Parathyroid adenoma (tissue), 2 donors: Measurements from ENCODE around the gene ARFRP1.

Source experiments
- H2AFZ ChIP-seq: fragments of 300-600 bp; sonication (generic); one replicate; pipeline ENCODE4 v1.7.0; 2017; ENCODE audit warnings: antibody characterized with exemption, mild to moderate bottlenecking
- H3K27ac ChIP-seq: fragments of 300-600 bp; sonication (generic); one replicate; pipeline ENCODE4 v1.7.0; 2017
- H3K27me3 ChIP-seq: fragments of 300-600 bp; sonication (generic); one replicate; pipeline ENCODE4 v1.7.0; 2017; ENCODE audit warnings: low read length; ENCODE audit not compliant: control insufficient read depth, insufficient read depth
- H3K36me3 ChIP-seq: fragments of 300-600 bp; sonication (generic); one replicate; pipeline ENCODE4 v1.7.0; 2017; ENCODE audit warnings: low read length; ENCODE audit not compliant: control insufficient read depth, insufficient read depth
- H3K4me1 ChIP-seq: fragments of 300-600 bp; sonication (generic); one replicate; pipeline ENCODE4 v1.7.0; 2017; ENCODE audit warnings: control low read depth
- H3K4me2 ChIP-seq: fragments of 300-600 bp; sonication (generic); one replicate; pipeline ENCODE4 v1.7.0; 2017; ENCODE audit warnings: low read length
- H3K4me3 ChIP-seq: fragments of 300-600 bp; sonication (generic); one replicate; pipeline ENCODE4 v1.7.0; 2017; ENCODE audit warnings: low read depth, low read length
- H3K79me2 ChIP-seq: fragments of 300-600 bp; sonication (generic); one replicate; pipeline ENCODE4 v1.7.0; 2017; ENCODE audit warnings: control low read depth
- H3K9ac ChIP-seq: fragments of 300-600 bp; sonication (generic); one replicate; pipeline ENCODE4 v1.7.0; 2017; ENCODE audit warnings: mild to moderate bottlenecking
- H3K9me3 ChIP-seq: fragments of 300-600 bp; sonication (generic); one replicate; pipeline ENCODE4 v1.7.0; 2017; ENCODE audit warnings: low read length; ENCODE audit not compliant: control insufficient read depth
- CTCF ChIP-seq: fragments of 300-600 bp; sonication (generic); IDR thresholded peaks from one replicate; pipeline ENCODE4 v1.7.0; 2017; ENCODE audit warnings: antibody characterized with exemption, mild to moderate bottlenecking
- donor health status: primary hyperparathyroidism.

Gene ARFRP1

GRCh38 chr20:63738687-63739129, 30.9 kb upstream of the ARFRP1 start:
- Histone ChIP-seq H3K79me2 (peaks cover under 1% of the 10 kb centered on the region), H3K9me3 (no peaks in the 10 kb centered on the region), H2AFZ (peak overlapping the region; percentile 90), H3K36me3 (no peaks in the 10 kb centered on the region), H3K27me3 (no peaks in the 10 kb centered on the region), H3K9ac (no peak overlapping the region), H3K4me1 (peaks cover 10% of the 10 kb centered on the region), H3K4me3 (peak overlapping the region; percentile 66), H3K27ac (peak overlapping the region; percentile 82), H3K4me2 (peak overlapping the region; percentile 98)
- no peak for TF ChIP-seq CTCF

- H3K4me2 ChIP-seq, result no peak overlapping the region
- peaks cover 10% of the 10 kb centered on the region for H3K4me1 ChIP-seq
- TF ChIP-seq CTCF, result no peak
- no peaks in the 10 kb centered on the region for H3K36me3 ChIP-seq
- H3K4me3 ChIP-seq, result no peak overlapping the region
- peaks cover 7% of the 10 kb centered on the region for H3K79me2 ChIP-seq
- no peak overlapping the region for H3K27ac ChIP-seq
- H2AFZ ChIP-seq, result no peak overlapping the region
- no peak overlapping the region for H3K9ac ChIP-seq
- H3K27me3 ChIP-seq, result no peaks in the 10 kb centered on the region
- H3K9me3 ChIP-seq, result no peaks in the 10 kb centered on the region
These were observed 30.3 kb upstream of the ARFRP1 start for GRCh38 chr20:63737945-63738686.

GRCh38 chr20:63737695-63737944, 29.8 kb upstream of the ARFRP1 start:
- H3K27ac ChIP-seq, result no peak overlapping the region
- H3K79me2 ChIP-seq, result peaks cover 12% of the 10 kb centered on the region
- H3K4me2 ChIP-seq, result no peak overlapping the region
- H3K4me3 ChIP-seq, result no peak overlapping the region
- no peak overlapping the region for H2AFZ ChIP-seq
- H3K36me3 ChIP-seq, result no peaks in the 10 kb centered on the region
- H3K4me1 ChIP-seq, result peaks cover 10% of the 10 kb centered on the region
- no peaks in the 10 kb centered on the region for H3K9me3 ChIP-seq
- no peaks in the 10 kb centered on the region for H3K27me3 ChIP-seq
- TF ChIP-seq CTCF, result no peak
- H3K9ac ChIP-seq, result no peak overlapping the region

- Histone ChIP-seq H3K4me1 (peaks cover 10% of the 10 kb centered on the region), H3K9ac (no peak overlapping the region), H3K79me2 (peaks cover 17% of the 10 kb centered on the region), H3K4me2 (no peak overlapping the region), H3K9me3 (no peaks in the 10 kb centered on the region), H2AFZ (no peak overlapping the region), H3K36me3 (no peaks in the 10 kb centered on the region), H3K27ac (no peak overlapping the region), H3K4me3 (no peak overlapping the region), H3K27me3 (no peaks in the 10 kb centered on the region)
- no peak for TF ChIP-seq CTCF
These were observed 29.3 kb upstream of the ARFRP1 start for GRCh38 chr20:63736893-63737694.
